Effector CD4-positive, alpha-beta T cell (primary cell): ENCODE data around the gene MICU1.

Experiments
- DNase-seq: peaks from one replicate; pipeline ENCODE4 v3.0.0-alpha.2; 2020

MICU1 gene

DNA sequence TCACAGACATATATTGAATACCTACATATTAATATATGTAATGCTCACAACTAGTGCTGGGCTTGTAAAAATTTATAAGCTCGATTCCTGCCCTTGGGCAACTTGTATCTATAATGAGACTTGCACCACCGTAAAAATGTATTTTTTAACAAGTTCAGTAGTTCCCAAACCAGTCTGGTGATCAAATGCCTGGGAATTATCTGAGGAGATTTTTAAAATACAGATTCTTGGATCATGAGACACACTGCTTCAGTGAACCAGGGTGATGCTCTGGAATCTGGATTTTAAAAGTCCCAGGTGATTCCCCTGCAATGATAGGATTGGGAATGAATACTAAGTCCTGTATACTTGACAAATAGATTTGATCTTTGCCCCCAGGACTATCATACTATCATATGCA is 4.3 kb upstream of the MICU1 start:
- DNase-seq = no peak

DNA sequence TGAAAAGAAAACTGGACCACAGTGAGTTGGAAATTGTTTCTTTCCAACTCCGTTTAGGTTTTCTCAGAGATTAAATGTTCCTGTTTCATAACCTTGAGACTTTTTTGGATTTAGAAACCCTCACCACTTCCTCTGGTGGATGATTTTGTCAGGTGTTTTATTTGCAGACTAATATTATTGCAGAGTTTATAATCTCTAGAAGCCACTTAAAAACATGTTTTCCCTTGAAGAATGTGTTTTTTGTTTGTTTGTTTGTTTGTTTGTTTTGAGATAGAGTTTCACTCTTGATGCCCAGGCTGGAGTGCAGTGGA is 520 bp upstream of the MICU1 start:
- DNase-seq = no peak

DNA sequence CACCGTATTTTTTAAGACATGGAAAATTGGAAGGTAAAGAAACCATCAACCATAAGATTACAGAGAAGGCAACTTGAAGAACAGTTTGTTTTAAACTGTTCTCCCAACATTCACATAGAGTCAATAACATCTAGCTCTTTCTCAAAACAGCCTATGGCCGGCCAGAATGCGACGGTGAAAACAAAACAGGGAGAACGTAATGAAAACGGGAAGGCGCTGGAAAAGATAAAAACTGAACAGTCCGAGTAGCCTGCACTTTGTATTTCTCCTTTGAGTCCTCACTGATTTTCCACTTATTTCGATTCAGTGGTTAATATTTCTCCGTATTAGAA is 637 bp downstream of the MICU1 start:
- no peak for DNase-seq

DNA sequence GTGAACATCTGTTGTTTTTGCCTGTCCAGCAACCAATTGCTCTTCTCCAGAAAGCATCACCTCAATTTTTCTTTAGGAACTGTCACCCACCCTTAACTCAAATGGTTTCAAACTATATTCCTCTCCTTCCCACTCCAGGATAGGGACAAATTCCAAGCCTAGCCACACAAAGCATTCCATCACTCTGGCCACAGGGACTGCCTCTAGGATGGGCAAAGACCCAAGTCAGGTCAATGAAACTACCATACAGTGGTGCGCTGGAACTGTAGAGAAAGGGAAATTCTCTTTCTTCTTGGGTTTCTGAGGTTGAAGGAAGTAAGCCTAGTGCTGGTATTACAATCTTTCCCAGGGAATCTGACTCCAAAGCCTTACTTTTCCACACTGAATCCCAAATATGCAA is 3.6 kb downstream of the MICU1 start:
- no peak for DNase-seq

DNA sequence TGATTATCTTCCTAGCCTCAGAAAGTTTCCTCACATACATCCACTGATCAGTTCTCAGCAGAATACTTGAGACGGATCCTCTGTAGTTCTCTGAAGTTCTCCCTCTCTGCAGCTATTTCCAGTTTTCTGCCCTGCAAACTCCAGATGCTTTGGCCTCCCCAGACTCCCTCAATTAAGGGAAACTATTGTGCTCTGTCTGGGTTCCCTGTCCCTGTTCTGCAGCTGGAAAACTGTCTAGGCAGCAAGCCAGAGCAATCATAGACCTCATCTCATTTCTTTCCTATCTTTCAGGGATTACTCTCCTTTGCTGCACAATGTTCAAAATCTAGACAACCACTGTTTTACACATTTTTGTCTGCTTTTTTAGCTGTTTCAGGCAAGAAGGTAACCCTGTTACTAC is 9.2 kb downstream of the MICU1 start:
- DNase-seq = no peak

DNA sequence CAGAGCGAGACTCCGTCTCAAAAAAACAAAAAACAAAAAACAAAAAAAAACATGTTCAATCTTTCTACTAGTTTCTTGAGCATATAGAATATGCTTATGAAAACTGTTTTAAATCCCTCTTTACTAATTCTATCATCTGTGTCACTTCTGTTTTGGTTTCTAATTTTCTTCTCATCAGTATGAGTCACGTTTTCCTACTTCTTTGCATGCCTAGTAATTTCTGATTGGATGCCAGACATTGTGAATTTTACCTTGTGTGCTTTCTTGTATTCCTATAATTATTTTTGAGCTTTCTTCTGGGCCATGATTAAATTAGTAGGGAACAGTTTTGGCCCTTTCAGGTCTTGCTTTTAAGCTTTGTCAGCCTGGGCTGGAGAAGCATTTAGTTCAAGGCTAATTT is 9.9 kb downstream of the MICU1 start:
- no peak for DNase-seq

DNA sequence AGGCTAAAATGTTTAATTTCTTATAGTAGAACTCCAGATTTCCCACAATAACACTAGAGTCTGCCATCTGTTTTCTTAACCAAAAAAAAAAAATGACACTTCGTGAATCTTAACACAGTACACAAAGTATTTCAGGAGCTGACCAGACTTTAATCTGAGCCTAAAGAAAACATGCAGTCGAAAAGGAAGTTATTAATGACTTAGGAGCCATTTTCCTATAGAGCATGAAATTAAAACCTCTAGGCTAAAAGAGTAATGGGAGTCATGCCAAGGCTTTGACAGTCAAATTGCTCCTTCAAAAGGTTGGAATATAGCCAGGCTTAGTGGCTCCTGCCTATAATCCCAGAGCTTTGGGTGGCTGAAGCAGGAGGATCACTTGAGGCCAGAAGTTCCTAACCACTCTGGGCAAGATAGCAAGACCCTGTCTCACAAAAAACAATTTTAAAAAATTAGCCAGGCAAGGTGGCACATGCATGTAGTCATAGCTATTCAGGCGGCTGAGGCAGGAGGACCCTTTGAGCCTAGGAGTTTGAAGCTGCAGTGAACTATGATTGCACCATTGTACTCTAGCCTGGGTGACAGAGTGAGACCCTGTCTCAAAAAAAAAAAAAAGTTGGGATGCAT is 13.6 kb downstream of the MICU1 start:
- no peak for DNase-seq

DNA sequence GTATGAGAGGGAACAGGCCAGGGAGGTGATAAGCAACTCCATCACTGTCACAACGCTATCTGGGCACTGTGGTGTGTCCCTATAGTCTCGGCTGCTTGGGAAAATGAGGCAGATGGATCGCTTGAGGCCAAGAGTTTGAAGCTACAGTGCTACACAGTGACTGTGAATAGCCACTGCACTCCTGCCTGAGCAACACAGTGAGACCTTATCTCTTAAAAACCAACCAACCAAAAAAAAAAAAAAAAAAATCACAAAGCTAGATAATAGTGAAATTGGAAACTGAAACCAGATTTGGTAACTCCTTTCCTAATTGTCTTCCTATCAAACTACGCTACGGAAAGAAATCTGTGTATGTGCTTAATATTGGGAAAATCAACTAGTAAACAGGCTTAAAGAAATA is 14.1 kb downstream of the MICU1 start:
- no peak for DNase-seq

DNA sequence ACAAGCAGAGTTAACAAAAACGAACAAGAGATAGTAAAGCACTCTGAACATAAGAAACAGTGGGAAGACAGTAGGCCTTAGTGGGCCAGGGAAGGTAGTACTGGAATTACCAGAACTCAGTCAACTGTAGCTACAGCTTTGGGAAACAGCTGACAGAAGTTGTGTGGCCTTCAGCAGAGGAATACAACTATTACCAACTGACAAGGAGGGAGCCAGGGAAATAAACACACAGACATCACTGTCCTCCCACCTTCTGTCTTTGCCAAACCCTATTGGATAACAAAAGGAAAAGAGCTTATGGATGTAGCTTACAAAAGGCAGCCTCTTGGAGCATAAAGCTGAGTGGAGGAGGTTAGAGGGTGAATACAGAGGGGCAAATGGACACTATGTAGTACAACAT is 15.4 kb downstream of the MICU1 start:
- no peak for DNase-seq

DNA sequence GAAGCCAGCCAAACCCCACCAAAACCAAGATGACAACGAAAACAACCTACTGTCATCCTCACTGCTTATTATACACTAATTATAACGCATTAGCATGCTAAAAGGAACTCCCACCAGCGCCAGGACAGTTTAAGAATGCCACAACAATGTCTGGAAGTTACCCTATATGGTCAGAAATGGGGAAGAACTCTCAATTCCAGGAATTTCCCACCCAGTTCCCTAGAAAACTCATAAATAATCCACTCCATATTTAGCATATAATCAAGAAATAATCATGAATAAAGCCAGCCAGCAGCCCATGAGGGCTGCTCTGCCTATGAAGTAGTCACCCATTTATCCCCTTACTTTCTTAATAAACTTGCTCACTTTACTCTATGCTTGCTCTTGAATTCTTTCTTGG is 20.8 kb downstream of the MICU1 start:
- no peak for DNase-seq

DNA sequence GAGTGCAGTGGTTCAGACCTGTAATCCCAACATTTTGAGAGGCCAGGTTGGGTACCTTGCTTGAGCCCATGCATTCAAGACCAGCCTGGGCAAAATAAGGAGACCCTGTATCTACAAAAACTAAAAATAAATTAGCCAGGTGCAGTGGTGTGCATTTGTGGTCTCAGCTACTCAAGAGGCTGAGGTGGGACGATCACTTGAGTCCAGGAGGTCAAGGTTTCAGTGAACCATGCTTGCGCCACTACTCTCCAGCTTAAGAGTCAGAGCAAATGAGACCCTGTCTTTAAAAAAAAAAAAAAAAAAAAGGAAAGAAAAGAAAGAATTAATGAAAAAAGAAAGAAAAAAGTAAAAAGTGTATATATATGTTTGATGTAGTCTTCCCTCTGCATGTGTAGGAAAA is 24.7 kb downstream of the MICU1 start:
- DNase-seq = no peak

DNA sequence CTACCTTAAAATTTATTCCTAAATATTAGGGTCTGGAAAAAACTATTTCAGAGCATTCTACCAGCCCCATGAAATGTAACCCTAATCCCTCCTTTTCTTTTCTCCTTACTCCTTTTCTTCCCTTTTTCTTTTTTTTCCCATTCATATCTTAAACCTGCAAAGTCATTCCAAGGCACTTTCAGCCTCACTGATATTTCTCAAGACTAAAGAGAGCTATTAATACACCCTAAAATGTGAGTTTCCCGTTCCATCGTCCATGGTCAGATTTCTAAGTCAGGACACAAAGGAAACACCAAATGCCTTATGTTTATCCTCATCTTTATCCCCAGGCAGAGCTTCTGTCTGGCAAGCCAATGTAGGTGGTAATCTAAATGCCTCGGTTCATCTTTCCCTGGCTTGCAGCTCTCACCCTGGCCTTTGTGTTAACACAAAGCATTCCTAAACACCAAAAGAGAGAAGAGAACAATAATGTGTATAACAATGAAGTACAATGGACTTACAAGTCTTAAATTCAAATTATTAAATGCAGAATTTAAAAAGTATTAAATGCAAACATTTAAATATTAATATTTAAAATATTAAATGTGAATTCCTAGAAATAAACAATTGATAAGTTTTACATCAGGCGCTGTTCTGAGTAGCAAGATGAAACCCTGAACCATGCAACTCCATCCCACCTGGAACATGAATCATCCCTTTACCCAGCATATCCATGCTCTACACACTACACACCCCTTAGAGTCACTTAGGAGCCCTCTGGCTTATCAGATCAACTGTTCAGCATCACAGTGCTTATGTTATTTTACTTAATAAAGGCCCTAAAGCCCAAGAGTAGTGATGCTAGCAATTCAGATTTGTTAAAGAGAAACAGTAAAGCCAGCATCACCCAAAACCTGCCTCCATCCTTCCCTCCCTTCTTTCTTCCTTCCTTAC is 26.8 kb downstream of the MICU1 start:
- no peak for DNase-seq

DNA sequence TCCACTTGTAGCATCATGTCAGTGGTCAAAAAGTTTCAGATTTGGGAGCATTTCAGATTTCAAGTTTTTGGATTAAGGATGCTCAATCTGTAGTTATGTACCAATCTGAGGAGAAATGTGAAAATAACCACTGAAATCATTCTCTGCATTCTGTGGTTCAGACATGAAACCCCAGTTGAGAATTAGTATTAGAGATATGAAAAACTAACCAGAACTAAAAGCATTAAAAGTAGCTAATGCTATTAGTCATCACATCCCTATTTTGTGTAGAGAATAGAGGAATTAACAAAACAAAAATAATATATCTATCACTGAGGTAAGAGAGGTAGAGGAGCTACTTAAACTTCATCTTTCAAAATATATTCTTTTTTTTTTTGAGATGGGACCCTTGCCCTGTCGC is 28.0 kb downstream of the MICU1 start:
- DNase-seq = no peak

DNA sequence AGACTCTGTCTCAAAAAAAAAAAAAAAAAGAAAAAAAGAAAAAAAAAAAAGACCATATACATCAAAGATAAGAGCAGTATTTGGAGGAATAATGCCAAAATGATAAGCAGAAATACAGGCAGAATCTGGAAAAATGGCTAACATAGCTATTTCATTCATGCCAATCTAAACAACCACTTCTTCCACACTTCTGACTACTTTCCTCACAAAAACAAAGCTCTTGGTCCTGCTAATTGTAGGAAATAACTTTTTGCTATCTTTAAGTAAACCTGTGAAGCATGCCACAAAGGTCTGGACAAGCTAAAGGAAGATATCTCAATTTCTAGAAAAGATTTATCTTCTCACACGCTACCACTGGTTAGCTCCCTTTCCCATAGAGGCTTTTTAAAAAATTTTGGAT is 30.4 kb downstream of the MICU1 start:
- DNase-seq = no peak

DNA sequence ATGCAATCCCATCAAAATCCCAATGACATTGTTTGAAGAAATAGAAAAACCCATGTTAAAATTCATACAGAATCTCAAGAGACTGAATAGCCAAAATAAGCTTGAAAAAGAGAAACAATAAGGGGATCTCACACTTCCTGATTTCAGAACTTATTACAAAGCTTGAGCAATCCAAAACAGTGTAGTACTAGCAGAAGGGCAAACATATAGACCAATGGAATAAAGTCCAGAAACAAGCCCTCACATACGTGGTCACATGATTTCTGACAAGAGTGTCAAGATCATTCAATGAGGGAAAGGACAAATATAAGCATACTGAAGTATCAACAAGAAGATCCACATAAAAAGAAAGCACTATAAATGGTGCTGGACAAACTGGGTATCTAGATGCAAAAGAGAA is 31.9 kb downstream of the MICU1 start:
- no peak for DNase-seq

DNA sequence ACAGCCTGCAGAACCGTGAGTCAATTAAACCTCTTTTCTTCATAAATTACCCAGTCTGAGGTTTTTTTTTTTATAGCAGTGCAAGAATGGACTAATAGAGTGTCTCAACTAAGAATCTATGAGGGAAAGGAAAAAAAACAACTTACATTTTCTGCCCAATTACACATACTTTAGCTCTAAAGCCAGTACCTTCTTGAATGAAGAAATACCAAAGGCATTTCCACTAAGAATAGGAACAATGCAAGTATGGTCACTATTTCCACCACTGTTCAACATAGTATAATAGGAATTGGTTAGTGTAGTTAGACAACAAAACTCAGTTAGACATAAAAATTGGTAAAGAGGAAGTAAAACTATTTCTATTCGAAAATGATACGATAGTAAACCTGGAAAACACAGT is 37.6 kb downstream of the MICU1 start:
- DNase-seq = no peak

DNA sequence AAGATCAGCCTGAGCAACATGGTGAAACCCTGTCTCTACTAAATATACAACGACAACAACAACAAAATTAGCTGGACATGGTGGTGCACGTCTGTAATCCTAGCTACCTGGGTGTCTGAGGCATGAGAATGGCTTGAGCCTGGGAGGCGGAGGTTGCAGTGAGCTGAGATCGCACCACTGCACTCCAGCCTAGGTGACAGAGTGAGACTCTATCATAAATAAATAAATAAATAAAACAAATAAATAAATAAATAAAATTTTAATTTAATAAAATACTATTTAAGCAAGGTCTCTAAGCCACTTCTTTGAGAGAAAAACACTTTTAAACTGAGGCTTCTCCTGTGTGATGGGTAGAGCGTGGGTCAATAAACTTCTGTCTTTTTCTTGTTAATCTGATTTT is 38.3 kb downstream of the MICU1 start:
- DNase-seq = no peak

DNA sequence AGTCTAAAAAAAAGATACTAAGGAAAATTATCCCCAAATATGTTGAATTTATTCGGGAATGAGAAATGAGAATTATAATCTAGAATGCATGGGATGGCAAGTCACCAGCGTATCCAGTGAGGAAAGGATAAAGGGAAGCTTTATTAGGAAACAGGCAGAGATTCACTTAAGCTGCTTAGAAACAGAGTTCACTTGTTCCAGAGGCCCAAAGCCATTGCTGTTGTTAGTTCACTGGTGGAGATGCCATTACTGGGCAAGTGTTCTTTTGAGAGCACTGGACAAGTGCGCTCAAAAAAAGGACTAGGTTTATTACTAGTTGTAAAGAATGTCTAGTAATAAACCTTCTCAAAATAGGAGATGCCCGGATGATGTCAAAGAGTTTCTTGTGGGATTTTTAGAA is 51.2 kb downstream of the MICU1 start:
- DNase-seq = no peak

DNA sequence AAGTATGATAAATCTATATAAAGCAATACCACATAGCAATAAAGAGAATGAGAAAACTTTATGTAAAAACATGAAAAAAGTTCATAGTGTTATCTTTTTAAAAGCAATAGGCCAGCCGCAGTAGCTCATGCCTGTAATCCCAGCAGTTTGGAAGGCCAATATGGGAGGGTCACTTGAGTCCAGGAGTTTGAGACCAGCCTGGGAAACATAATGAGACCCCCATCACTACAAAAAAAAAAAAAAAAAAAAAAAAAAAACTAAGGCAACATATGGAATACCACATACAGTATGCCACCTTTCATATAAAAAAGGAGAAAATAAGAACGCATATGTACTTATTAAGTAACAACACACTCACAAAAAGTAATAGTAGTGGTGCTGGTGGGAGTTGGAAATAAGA is 52.8 kb downstream of the MICU1 start:
- DNase-seq = no peak

DNA sequence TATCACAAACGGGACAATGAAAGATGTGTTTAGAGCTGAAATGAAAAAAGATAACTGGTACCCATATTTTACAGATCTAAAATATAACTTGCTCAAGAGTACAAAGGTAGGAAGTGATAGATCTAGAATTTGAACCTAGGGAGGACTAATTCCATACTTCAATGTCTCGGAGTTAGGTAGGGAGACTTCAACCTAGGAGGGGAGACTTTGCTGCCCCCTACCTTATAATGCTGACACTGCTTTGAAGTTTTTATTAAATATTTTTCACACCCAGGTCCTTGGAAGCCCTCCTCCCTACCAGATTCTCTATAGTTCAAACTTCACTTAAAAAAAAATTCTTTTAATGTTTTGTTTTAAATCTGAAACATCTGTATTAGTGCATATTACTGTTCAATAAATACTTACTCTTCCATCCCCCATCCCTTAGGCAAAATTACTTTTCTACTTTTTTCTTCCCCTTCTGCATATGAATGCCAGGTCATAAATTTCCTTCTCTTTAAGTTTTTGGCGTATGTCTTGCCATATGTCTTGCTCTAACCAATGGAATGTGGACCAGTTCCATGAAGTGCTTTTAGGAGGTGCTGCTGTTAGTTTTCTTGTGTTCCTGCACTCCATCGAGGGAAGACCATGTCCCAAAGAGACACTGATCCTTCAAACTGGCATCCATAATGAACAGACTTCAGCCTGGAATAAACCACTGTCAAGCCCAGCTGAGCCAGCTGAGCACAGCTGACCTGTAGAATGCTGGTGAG is 57.8 kb downstream of the MICU1 start:
- no peak for DNase-seq

DNA sequence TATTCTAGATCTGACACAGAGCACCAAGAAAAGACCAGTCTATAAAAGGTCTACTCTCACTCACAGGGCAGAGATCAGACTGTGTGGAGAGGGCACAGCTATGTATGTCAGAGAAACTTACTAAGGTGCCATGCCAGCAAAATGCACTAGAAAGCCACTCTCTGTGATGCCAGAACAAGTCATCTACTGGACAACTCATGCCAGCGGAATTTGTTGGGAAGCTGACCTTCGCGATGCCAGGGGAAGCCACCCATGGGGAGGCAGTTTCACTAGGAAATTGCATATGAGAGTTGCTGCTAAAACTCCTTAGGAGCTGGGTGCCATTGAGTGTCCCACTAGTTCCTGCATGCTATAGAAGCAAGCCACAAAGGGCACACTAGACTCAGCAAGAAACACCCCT is 58.5 kb downstream of the MICU1 start:
- no peak for DNase-seq

DNA sequence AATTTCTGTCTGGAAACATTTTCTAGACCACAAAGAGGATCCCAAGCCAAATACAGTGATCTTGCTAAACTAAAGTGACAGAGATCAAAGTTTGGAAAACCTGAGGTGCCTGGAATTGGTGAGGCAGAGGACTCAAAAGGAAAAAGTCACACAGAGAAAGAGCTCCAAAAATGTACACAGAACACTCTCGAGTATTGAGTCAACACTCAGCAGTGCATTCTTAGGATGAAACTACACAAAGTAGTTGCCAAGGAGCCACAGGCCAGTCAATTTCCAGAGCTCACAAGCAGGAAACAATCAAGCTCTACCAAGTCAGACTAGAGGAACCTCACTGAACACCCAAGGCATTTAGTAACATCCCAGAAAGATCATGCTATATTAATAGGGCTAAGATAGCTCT is 61.3 kb downstream of the MICU1 start:
- no peak for DNase-seq

DNA sequence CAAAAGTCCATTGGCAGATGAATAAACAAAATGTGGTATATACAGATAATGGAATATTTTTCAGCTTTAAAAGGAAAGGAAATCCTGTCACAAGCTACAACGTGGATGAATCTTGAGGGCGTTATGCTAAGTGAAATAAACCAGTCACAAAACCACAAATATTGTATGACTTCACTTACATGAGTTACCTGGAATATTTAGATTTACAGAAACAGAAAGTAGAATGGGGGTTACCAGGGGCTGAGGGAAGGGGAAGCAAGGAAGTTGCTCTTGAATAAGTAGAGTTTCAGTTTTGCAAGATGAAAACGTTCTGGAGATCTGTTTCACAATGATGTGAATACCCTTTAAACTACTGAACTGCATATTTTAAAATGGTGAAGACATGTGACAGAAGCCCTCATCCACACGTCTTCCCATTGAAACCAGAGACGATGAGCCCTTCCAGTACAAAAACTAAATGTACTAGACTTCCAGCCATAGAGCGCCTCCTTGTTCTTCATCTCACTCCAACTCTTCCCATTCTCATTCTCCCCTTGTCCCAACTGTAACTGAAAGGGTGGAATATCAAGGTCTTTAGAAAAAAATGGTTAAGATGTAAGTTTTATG is 62.4 kb downstream of the MICU1 start:
- no peak for DNase-seq

DNA sequence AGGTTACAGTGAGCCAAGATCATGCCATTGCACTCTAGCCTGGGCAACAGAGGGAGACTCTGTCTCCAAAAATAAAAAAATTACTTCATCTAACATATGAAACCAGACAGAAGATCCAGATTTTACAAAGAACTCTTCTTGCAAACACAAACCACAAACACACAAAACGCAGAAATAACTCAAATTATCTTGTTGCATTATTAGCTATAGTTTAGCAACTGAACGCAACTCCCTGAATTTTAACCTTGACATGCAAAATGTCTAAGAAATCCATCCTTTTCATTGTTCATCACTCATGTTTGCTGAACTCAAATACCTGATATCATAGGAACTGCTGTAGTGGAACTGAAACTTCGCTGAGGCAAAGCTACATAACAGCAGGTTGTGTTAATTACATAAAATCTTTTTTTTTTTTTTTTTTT is 64.1 kb downstream of the MICU1 start:
- no peak for DNase-seq
